Measurements from ENCODE around the gene ISG15.
"Not testable (repeated sequence)": the region's sequence is repeated elsewhere in the genome, so short reads cannot be mapped to it uniquely, and the experiment has no call there.

Gene ISG15

GRCh38 chr1:1055841-1056736, 42.8 kb downstream of the ISG15 start:
- DNase-seq (ENCODE audit: low spot score): no peak
- no peak for TF ChIP-seq CTCF (IDR thresholded peaks at IDR 0.05; ENCODE audit: extremely low read depth, missing control alignments)

GRCh38 chr1:1057769-1058087, 44.4 kb downstream of the ISG15 start:
- DNase-seq (ENCODE audit: low spot score): not testable (repeated sequence)

GRCh38 chr1:1058088-1058905, 45.0 kb downstream of the ISG15 start:
- no peak for DNase-seq (ENCODE audit: low spot score)
- no peak for TF ChIP-seq CTCF (IDR thresholded peaks at IDR 0.05; ENCODE audit: extremely low read depth, missing control alignments)

GRCh38 chr1:1058921-1059493, 45.7 kb downstream of the ISG15 start:
- TF ChIP-seq CTCF (IDR thresholded peaks at IDR 0.05; ENCODE audit: extremely low read depth, missing control alignments): peak; percentile 35
- no peak for DNase-seq (ENCODE audit: low spot score)

- DNase-seq (ENCODE audit: low spot score): peak; percentile 99
- TF ChIP-seq CTCF (IDR thresholded peaks at IDR 0.05; ENCODE audit: extremely low read depth, missing control alignments): no peak
Measured at GRCh38 chr1:1059494-1060280, 46.4 kb downstream of the ISG15 start.

GRCh38 chr1:1060281-1061000, 47.1 kb downstream of the ISG15 start:
- no peak for TF ChIP-seq CTCF (IDR thresholded peaks at IDR 0.05; ENCODE audit: extremely low read depth, missing control alignments)
- no peak for DNase-seq (ENCODE audit: low spot score)
